Measurements from ENCODE around the gene CFAP73. TPM values are rescaled to one million over a fixed set of nuclear protein-coding genes. Genes with fewer than 3 reads are reported as not detected.
A peak's percentile ranks its signal among the peaks of the same experiment; 100 is the strongest.

CFAP73 gene
- polyA plus RNA-seq, 1 of the 3 experiments (the other 2 are of a cell fraction): not detected

DNA sequence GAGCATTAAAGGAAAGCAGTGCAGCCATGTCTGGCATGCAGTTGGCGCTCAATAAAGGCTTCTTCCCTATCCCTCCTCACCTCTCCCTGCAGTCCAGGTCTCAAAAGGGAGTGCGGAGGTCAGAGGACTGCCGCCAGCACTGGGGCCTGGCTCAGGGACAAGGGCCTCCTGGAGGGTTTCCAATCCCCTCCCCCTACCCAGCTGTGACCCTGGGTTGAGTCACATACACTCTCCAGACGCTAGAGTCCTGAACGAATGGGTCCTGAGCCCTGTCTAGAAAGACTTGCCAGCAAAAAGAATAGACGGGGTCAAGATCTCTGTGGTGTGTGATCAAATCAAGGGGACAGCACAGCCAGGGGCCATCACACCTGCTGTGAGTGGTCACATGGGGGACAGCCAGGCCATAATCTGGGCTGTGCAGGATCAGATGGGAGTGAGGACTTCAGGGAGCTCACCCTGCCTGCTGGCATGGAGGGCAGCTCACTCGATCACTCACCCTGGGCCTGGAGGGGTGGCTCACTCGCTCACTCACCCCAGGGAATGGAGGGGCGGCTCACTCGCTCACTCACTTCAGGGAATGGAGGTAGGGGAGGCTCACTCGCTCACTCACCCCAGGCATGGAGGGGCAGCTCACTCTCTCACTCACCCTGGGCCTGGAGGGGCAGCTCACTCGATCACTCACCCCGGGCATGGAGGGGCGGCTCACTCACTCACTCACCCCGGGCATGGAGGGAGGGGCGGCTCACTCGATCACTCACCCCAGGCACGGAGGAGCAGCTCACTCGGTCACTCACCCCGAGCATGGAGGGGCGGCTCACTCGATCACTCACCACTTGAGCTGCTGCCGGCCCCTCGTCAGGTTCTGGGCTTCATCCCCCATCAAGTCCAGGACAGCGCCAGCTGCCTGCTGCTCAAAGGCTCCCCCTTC lies 12.8 kb downstream of the CFAP73 start:
- Histone ChIP-seq H3K27ac (ENCODE audit: low read depth in 2 of 2, low read length in 1 of 2) (peak overlapping the region in 1 of 2 experiments; percentile 76; a peak in 2 of 4 replicates), H3K4me2 (no peak overlapping the region), H3K36me3 (replicated peaks in 1 of 2; ENCODE audit: control insufficient read depth in 1 of 2, insufficient read depth in 2 of 2, low read length in 1 of 2) (peaks cover 13 to 55% of the 10 kb centered on the region in 2 experiments), H3K4me3 (ENCODE audit: low read depth in 2 of 2, low read length in 1 of 2) (no peak overlapping the region; a peak in 1 of 4 replicates), H3K9me2 (no peaks in the 10 kb centered on the region), H3K9ac (no peak overlapping the region), H3K79me2 (ENCODE audit: insufficient read depth) (no peaks in the 10 kb centered on the region), H3K9me3 (no peaks in the 10 kb centered on the region), H3F3A (replicated peaks; ENCODE audit: insufficient read depth) (no peaks in the 10 kb centered on the region), H2AFZ (ENCODE audit: low read depth) (no peak overlapping the region), H3K27me3 (ENCODE audit: insufficient read depth) (no peaks in the 10 kb centered on the region), H4K20me1 (ENCODE audit: insufficient read depth) (peaks cover 8% of the 10 kb centered on the region; the same call in 1 of the 2 replicates), H3K4me1 (ENCODE audit: control insufficient read depth in 1 of 2, insufficient read depth in 2 of 2, low read depth in 1 of 2, low read length in 1 of 2) (peaks cover 7 to 23% of the 10 kb centered on the region in 2 experiments; a peak in 2 of 4 replicates)
- peak; percentile 79 for DNase-seq
- ChIA-PET CTCF (interaction anchor here (0.8 to 5.6 kb wide), 6 partner anchors 9 to 170 kb away, joined by 3 to 39 read pairs (median 6); no protein-coding TSS in a partner anchor), POLR2A (interaction anchor here (0.9 to 1.6 kb wide), 5 partner anchors 8 to 23 kb away, joined by 3 to 4 read pairs (median 3); partner anchors contain the start of genes CFAP73, DDX54 and RITA1)
- no peak for TF ChIP-seq ELF1 (IDR thresholded peaks at IDR 0.05)
- TF ChIP-seq NFIC (IDR thresholded peaks at IDR 0.05; ENCODE audit: borderline replicate concordance): peak; percentile 57
- no peak for TF ChIP-seq FOXJ3 (CRISPR knock-in tag; IDR thresholded peaks at IDR 0.05)
- no peak for TF ChIP-seq CHD2 (IDR thresholded peaks at IDR 0.05; ENCODE audit: low read length, partially characterized antibody)
- peak; percentile 24; the same call in 1 of the 2 replicates for TF ChIP-seq JUND (IDR thresholded peaks at IDR 0.05)
- no peak for TF ChIP-seq RFX5 (IDR thresholded peaks at IDR 0.05; ENCODE audit: low read length)
- TF ChIP-seq GABPA (IDR thresholded peaks at IDR 0.05; ENCODE audit: low read depth): no peak
- TF ChIP-seq EZH2phosphoT487 (IDR thresholded peaks at IDR 0.05; ENCODE audit: borderline replicate concordance, low read depth): no peak
- TF ChIP-seq FOXM1 (IDR thresholded peaks at IDR 0.05; ENCODE audit: low read depth): no peak
- no peak; the same call in 1 of the 2 replicates for TF ChIP-seq RXRA (IDR thresholded peaks at IDR 0.05; ENCODE audit: borderline replicate concordance, low read depth)
- TF ChIP-seq TCF12 (IDR thresholded peaks at IDR 0.05): peak; percentile 65
- TF ChIP-seq, protein P1, sequence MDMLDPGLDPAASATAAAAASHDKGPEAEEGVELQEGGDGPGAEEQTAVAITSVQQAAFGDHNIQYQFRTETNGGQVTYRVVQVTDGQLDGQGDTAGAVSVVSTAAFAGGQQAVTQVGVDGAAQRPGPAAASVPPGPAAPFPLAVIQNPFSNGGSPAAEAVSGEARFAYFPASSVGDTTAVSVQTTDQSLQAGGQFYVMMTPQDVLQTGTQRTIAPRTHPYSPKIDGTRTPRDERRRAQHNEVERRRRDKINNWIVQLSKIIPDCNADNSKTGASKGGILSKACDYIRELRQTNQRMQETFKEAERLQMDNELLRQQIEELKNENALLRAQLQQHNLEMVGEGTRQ (IDR thresholded peaks at IDR 0.05; ENCODE audit: borderline replicate concordance, low read depth, low read length): no peak
- TF ChIP-seq, protein P2, sequence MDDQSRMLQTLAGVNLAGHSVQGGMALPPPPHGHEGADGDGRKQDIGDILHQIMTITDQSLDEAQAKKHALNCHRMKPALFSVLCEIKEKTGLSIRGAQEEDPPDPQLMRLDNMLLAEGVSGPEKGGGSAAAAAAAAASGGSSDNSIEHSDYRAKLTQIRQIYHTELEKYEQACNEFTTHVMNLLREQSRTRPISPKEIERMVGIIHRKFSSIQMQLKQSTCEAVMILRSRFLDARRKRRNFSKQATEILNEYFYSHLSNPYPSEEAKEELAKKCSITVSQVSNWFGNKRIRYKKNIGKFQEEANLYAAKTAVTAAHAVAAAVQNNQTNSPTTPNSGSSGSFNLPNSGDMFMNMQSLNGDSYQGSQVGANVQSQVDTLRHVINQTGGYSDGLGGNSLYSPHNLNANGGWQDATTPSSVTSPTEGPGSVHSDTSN (IDR thresholded peaks at IDR 0.05): no peak
- no peak for TF ChIP-seq MXI1 (IDR thresholded peaks at IDR 0.05; ENCODE audit: low read depth, low read length)
- TF ChIP-seq FOSL2 (IDR thresholded peaks at IDR 0.05; ENCODE audit: borderline replicate concordance, low read depth): peak; percentile 32; the same call in 1 of the 2 replicates
- TF ChIP-seq, protein P3, sequence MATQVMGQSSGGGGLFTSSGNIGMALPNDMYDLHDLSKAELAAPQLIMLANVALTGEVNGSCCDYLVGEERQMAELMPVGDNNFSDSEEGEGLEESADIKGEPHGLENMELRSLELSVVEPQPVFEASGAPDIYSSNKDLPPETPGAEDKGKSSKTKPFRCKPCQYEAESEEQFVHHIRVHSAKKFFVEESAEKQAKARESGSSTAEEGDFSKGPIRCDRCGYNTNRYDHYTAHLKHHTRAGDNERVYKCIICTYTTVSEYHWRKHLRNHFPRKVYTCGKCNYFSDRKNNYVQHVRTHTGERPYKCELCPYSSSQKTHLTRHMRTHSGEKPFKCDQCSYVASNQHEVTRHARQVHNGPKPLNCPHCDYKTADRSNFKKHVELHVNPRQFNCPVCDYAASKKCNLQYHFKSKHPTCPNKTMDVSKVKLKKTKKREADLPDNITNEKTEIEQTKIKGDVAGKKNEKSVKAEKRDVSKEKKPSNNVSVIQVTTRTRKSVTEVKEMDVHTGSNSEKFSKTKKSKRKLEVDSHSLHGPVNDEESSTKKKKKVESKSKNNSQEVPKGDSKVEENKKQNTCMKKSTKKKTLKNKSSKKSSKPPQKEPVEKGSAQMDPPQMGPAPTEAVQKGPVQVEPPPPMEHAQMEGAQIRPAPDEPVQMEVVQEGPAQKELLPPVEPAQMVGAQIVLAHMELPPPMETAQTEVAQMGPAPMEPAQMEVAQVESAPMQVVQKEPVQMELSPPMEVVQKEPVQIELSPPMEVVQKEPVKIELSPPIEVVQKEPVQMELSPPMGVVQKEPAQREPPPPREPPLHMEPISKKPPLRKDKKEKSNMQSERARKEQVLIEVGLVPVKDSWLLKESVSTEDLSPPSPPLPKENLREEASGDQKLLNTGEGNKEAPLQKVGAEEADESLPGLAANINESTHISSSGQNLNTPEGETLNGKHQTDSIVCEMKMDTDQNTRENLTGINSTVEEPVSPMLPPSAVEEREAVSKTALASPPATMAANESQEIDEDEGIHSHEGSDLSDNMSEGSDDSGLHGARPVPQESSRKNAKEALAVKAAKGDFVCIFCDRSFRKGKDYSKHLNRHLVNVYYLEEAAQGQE (IDR thresholded peaks at IDR 0.05; ENCODE audit: low read depth, low read length): peak; percentile 47; the same call in 1 of the 2 replicates
- WGBS (ENCODE audit: low lambda C conversion rate): 81% methylated on average over 15 of the region's 25 CpGs

Data from SK-N-SH (cell line).